Psoas muscle (tissue), 8 donors: ENCODE measurements around the gene TAOK1. TPM values are rescaled to one million over a fixed set of nuclear protein-coding genes. Genes with fewer than 3 reads are reported as not detected.
A peak's percentile ranks its signal among the peaks of the same experiment; 100 is the strongest.

Experiments used
- ATAC-seq, 4 donors: fragments of 200-7000 bp; cut with Tn5 transposase; one replicate each; pipeline ENCODE4 v1.9.1; 2020; ENCODE audit warnings: moderate library complexity in 3 of 4, mild to moderate bottlenecking in 2 of 4
- DNase-seq, 2 donors: peaks; one replicate each; pipeline ENCODE4 v3.0.0-alpha.2; 2020
- H3K27ac ChIP-seq: fragments of 200-600 bp; one replicate; pipeline ENCODE4 v1.8.0; 2022
- H3K27me3 ChIP-seq, 3 donors: fragments of 200-600 bp in 1 of 3; one replicate each; pipeline versions ENCODE4 v1.6.1 to v1.8.0; 2013 to 2022; ENCODE audit warnings: low read length in 2 of 3, mild to moderate bottlenecking in 2 of 3, moderate library complexity in 1 of 3; ENCODE audit not compliant: insufficient read depth in 3 of 3
- H3K36me3 ChIP-seq, 2 donors: fragments of 200-600 bp in 1 of 2; one replicate each; pipeline versions ENCODE4 v1.6.1 to v1.8.0; 2013 to 2022; ENCODE audit warnings: low read depth in 1 of 2, mild to moderate bottlenecking in 1 of 2, moderate library complexity in 1 of 2; ENCODE audit not compliant: insufficient read depth in 1 of 2
- H3K4me1 ChIP-seq: fragments of 200-600 bp; one replicate; pipeline ENCODE4 v1.8.0; 2022
- H3K4me3 ChIP-seq: fragments of 200-600 bp; one replicate; pipeline ENCODE4 v1.8.0; 2022; ENCODE audit warnings: mild to moderate bottlenecking
- H3K9me3 ChIP-seq: fragments of 200-600 bp; one replicate; pipeline ENCODE4 v1.8.0; 2022
- WGBS, 3 donors: extraction: QIAGEN DNeasy Blood & Tissue Kit; methylation state at CpG; one replicate each; pipeline versions ENCODE4 v1.1.6 to v1.1.7; 2013; 5-methylcytosine and 5-hydroxymethylcytosine counted together
- intact Hi-C, 2 donors: fragments of 100-400 bp; cut with DNase I; formaldehyde crosslinking; loops; one replicate each; pipeline versions ENCODE4 v1.11.0 to v1.14.2; 2022
- polyA plus RNA-seq, 3 donors: library from polyadenylated mRNA; stranded (reverse); fragments of 200-250 nt; gene quantifications; one replicate each; pipeline ENCODE4 v1.2.3, GENCODE V29; 2013
- total RNA-seq, 4 donors: library from RNA; stranded (reverse); fragmentation: NEBNext Ultra II Directional in 2 of 4; extraction: Animal tissue kit (Norgen Biotek cat#: 25700) in 2 of 4; gene quantifications; one replicate each; pipeline versions ENCODE4 v1.2.1 to v1.2.4, GENCODE V29; 2021 to 2023
- TF ChIP-seq, protein P1 (sequence below): fragments of 200-600 bp; IDR thresholded peaks from one replicate; pipeline ENCODE4 v1.8.0; 2022; ENCODE audit warnings: antibody characterized with exemption
- donor health status: healthy with polysubstance abuse.
- donor health status: DM: no; HTN: no; CAD: no; lungs with moderate emphysema.
- donor health status: Bipolar disorder and iron deficiency.
- donor health status: healthy.
- donor health status: DM: yes; HTN: yes; CAD: no.
- donor health status: DM: no; HTN: no; CAD: no.
- donor health status: DM: no; HTN: no; CAD: no.
- donor health status: DM: yes; HTN: yes; CAD: no.

The TAOK1 gene
- total and polyA plus RNA-seq, 7 donors: 6.3 to 49.8 (median 42.5) TPM

DNA sequence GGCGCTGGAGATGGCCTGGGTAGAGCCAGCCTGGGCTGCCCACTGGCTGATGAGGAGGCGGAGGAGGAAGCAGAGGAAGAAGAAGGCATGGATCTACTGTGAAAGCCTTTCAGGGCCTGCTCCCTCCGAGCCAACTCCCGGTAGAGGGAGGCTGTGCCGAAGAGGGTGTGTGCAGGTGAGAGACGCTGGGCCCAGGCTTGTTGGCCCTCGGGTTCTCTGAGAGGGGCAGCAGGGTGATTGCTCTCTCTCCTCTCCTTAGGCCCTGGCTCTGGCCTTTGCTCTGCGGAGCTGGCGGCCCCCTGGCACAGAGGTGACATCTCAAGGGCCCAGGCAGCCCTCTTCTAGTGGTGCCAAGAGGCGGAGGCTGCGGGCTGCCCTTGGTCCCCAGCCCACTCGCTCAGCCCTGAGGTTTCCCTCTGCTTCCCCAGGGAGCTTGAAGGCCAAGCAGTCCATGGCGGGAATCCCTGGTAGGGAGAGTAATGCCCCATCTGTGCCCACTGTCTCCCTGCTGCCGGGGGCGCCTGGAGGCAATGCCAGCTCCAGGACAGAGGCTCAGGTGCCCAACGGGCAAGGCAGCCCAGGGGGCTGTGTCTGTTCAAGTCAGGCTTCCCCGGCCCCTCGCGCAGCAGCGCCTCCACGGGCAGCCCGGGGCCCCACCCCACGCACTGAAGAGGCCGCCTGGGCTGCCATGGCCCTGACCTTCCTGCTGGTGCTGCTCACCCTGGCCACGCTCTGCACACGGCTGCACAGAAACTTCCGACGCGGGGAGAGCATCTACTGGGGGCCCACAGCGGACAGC lies 181.9 kb downstream of the TAOK1 start:
- Histone ChIP-seq H3K9me3 (no peaks in the 10 kb centered on the region), H3K4me3 (peak overlapping the region; percentile 62), H3K27ac (peak overlapping the region; percentile 53), H3K27me3 (no peaks in the 10 kb centered on the region), H3K36me3 (peaks cover 0 to 39% of the 10 kb centered on the region in 2 donors), H3K4me1 (peaks cover 19% of the 10 kb centered on the region)
- DNase-seq (no peak), ATAC-seq (peak; percentile 21 to 37 (median 35))
- TF ChIP-seq, protein P1, sequence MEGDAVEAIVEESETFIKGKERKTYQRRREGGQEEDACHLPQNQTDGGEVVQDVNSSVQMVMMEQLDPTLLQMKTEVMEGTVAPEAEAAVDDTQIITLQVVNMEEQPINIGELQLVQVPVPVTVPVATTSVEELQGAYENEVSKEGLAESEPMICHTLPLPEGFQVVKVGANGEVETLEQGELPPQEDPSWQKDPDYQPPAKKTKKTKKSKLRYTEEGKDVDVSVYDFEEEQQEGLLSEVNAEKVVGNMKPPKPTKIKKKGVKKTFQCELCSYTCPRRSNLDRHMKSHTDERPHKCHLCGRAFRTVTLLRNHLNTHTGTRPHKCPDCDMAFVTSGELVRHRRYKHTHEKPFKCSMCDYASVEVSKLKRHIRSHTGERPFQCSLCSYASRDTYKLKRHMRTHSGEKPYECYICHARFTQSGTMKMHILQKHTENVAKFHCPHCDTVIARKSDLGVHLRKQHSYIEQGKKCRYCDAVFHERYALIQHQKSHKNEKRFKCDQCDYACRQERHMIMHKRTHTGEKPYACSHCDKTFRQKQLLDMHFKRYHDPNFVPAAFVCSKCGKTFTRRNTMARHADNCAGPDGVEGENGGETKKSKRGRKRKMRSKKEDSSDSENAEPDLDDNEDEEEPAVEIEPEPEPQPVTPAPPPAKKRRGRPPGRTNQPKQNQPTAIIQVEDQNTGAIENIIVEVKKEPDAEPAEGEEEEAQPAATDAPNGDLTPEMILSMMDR: no peak
- 28 to 46% (median 32%) methylated on average over 27 to 30 of the region's 30 CpGs for WGBS, 3 donors
- intact Hi-C loops: no loop called here

DNA sequence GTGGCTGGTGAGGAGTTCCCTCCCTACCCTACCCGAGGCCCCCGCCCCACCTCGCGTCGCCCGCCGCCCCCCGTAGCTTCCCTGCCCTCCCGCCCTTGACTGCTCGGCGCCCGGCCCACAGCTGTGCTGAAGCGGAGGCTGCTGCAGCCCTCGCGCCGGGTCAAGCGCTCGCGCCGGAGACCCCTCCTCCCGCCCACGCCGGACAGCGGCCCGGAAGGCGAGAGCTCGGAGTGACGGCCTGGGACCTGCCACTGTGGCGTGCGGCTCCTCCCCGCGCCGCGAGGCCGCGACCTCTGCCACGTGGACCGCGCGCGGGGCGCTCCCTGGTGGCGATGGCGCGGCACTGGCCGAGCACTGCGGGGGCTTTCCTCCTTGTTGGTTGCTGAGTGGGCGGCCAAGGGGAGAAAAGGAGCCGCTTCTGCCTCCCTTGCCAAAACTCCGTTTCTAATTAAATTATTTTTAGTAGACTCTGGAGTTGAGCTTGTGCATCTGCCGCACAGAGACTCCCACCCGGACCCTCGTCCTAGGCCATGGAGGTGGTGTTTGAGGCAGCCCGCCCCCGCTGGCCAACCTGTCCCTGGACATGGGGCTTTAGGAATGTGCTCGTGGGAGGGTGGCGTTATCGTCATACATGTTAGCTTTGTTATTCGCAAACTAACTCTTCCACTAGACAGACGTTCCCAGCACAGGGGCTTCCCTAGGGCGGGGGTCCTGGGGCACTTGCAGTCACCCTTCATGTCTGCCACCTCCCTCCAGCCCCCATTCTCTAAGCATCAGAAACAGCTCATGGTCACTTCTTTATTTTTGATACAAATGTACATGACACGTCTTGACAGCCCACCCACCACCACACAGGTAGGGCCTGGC lies 182.8 kb downstream of the TAOK1 start:
- ATAC-seq (peak; percentile 66 to 75 (median 70)), DNase-seq (peak; percentile 82 to 84)
- intact Hi-C loops: no loop called here
- H3K36me3 ChIP-seq: peaks cover 0 to 47% of the 10 kb centered on the region in 2 donors
- 14 to 30% (median 15%) methylated on average over 43 to 62 of the region's 62 CpGs for WGBS, 3 donors
- H3K27ac ChIP-seq: peak overlapping the region; percentile 53
- H3K27me3 ChIP-seq: no peaks in the 10 kb centered on the region
- H3K4me3 ChIP-seq: peak overlapping the region; percentile 62
- H3K9me3 ChIP-seq: no peaks in the 10 kb centered on the region
- peaks cover 19% of the 10 kb centered on the region for H3K4me1 ChIP-seq
- TF ChIP-seq, protein P1: peak; percentile 74

DNA sequence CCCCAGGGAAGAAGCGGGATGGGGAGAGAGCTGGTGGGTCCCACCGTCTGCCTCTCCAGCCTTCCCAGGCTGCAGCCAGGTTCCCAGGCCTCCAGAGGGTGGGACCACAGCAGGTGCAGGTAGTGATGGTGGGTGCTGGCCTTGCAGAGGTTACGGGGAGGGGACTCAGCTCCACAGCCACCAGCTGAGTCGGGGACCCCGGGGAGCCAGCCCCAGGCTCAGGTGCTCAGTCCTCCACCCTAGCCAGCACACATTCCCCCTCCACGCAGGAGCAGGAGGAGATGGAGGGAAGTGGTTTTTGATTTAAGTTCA lies 183.4 kb downstream of the TAOK1 start:
- peaks cover 19% of the 10 kb centered on the region for H3K4me1 ChIP-seq
- H3K36me3 ChIP-seq: peaks cover 0 to 53% of the 10 kb centered on the region in 2 donors
- TF ChIP-seq, protein P1: no peak

DNA sequence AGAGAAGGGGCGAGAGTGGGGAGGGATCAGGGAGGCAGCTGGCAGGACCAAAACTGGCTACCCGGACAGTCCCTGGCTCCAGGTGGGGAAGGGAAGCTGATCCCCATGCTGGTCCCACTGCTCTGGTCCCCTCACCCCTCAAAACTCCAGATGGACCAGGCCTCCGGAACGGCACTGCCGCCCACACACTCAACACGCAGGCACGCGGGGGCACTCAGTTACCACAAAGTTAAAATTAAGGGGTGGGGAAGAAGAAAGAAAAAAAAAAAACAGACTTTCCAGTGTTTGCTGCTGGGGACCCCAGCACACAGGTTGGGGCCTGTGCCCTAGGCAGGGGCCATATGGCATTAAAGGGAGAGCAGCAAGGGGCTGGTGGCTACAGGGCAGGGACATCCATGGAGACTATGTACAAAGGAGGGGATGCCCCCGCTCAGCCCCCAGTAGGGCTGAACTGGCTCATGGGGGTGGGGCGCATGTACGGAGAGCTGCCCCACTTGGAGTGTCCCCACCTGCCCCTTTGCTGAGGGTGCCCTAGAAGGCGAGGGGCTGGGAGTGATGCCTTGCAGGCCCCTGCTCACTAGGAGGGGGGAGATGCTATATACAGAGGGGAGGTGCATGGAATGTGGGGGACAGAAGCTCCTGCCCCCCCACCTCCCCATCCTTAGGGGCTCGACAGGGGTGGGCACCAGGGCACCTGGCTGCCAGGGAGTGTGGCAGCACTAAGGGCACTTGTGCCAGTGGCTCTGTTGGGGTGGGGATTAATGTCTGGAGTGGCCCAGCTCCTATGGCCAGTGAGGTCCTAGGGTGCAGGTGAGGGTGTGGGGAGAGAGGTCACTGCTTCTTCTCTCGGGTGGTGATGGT lies 183.9 kb downstream of the TAOK1 start:
- Histone ChIP-seq H3K27me3 (no peaks in the 10 kb centered on the region), H3K9me3 (no peaks in the 10 kb centered on the region), H3K27ac (no peak overlapping the region), H3K4me3 (no peak overlapping the region), H3K4me1 (peaks cover 19% of the 10 kb centered on the region), H3K36me3 (peaks cover 0 to 59% of the 10 kb centered on the region in 2 donors)
- ATAC-seq (no peak), DNase-seq (no peak)
- intact Hi-C loops: no loop called here
- TF ChIP-seq, protein P1: no peak
- 83 to 86% (median 84%) methylated on average over 14 of the region's 14 CpGs for WGBS, 3 donors

More for the DNA sequence above, 183.4 kb downstream of the TAOK1 start:
- Histone ChIP-seq H3K27me3 (no peaks in the 10 kb centered on the region), H3K9me3 (no peaks in the 10 kb centered on the region), H3K27ac (no peak overlapping the region), H3K4me3 (no peak overlapping the region)
- no peak for DNase-seq
- ATAC-seq: no peak
- WGBS, 3 donors: 83 to 86% (median 84%) methylated on average over 6 of the region's 6 CpGs
- intact Hi-C loops: no loop called here
